HG02571 (cell line): Measurements from ENCODE around the gene STK38L.
A peak's percentile ranks its signal among the peaks of the same experiment; 100 is the strongest.
"Not testable (repeated sequence)": the region's sequence is repeated elsewhere in the genome, so short reads cannot be mapped to it uniquely, and the experiment has no call there.

Experiments used
- ATAC-seq: cut with Tn5 transposase; IDR thresholded peaks from one replicate; pipeline ENCODE4 v1.9.1; 2021; ENCODE audit warnings: mild to moderate bottlenecking, moderate library complexity; ENCODE audit not compliant: unreplicated experiment

STK38L gene

GRCh38 chr12:27221625-27222387 lies 22.3 kb upstream of the STK38L start:
- ATAC-seq = peak; percentile 73

GRCh38 chr12:27226407-27226929 lies 17.6 kb upstream of the STK38L start:
- no peak for ATAC-seq

DNA sequence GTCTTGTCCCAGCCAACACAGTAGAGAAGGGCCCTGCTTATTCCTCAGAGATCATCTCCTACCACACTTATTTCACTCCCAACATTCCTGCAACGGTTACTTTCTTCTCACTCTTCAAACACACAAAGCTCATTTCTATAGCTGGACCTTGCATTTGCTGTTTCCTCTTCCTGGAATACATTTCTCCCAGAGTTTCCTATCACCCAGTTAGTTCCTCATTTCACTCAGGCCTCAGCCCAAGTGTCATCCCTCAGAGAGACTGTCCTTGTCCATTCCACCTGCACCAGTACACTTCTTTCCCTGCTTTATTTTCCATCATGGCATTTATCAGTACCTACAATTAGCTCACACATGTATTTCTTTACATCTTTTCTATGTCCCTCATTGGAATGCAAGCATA lies 14.7 kb upstream of the STK38L start:
- ATAC-seq = no peak

DNA sequence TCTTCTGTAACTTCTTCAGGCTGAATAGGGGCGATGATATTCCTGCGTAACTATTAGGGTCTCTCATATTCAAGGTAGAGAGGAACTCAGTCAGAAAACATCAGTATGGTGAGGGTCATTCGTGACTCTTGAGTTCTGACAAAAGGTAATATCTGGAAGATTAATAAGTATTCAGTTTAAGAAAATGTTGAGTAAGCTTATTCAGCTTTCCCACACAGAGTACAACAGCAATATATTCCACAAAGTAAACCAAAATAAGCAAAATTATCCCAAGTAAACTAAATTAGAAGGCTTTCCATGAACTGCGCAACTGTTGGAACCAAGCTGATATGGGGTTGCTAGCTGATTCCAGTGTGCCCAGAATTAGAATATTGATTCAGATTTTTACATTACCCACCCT lies 12.7 kb upstream of the STK38L start:
- not testable (repeated sequence) for ATAC-seq

GRCh38 chr12:27233814-27234213 lies 10.3 kb upstream of the STK38L start:
- ATAC-seq = no peak

GRCh38 chr12:27236498-27236897 lies 7.6 kb upstream of the STK38L start:
- ATAC-seq = no peak

GRCh38 chr12:27237790-27238771 lies 6.0 kb upstream of the STK38L start:
- ATAC-seq = peak; percentile 55

DNA sequence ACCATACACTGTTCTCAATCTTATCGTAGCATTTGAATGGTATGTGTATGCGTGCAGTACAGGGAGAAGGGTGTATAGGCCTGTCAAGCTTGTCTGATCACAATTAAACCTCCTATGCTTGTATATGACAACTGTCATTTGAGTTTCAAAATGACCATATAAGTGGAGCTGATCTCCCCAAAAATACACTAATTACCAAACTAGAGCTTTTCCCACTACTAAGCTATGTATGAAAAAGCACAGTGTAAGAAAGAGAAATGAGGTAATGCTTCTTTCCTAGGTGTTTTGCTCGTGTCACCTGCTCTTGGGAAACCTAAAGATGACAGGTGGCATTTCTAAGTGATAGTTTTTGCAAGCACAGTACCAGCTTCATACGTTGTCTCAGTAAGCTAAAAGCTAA lies 1.1 kb upstream of the STK38L start:
- ATAC-seq = no peak

DNA sequence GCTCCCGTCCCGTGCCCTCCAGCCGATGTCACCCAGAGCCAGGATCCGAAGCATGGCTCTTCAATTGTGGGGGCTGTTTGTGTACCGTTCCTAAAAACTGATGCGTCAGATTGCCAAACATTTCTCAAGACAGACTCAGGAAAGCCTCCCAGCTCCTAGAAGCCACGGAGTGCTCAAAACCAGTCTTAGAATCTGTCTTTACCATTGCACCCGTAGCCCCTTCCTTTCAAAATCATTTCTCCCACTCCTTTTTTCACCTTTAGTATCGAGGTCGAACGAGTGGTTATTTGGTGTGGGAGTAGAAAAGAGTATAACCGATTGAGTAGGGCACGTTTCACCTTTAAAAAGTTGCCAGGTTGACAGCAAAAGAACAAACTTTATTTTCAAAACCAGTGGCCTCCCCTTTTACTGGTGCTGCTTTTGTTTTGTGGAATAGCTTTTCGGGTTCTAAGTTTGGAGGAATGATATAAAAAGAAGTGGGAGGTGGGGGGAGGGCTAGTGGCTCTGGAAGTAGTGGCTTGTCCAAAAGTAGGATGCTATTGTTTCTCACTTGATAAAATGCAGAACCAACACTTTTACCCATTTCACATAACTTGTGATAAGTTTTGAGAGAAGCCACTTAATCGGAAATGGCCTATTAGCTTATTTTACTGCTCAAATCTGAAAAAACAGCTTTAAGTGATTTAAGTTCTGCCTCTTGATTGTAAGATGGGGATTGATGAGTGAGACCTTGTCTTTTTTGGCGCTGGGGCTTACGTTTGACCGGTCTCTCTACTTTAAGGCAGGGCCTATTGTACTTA lies 803 bp downstream of the STK38L start:
- ATAC-seq = no peak

DNA sequence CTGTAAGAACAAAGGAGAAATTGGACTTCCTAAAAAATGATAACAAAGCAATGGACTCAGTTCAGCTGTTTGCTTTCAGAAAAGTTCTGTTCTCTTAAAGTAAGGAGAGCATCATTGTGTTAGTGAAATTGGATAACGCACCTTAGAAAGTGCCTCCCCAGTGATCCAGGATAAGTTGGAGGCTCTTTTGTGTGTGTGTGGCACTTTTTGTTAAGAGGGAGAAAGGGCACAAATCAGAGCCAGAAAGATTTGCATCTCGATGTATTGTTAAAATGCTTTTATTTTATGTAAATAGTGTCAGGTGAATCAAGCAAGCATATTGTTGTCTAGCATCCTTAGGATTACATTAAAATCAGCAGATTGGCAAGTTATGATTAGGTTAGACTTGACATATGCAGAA lies 2.1 kb downstream of the STK38L start:
- no peak for ATAC-seq

GRCh38 chr12:27246774-27247173 lies 2.7 kb downstream of the STK38L start:
- ATAC-seq = no peak

DNA sequence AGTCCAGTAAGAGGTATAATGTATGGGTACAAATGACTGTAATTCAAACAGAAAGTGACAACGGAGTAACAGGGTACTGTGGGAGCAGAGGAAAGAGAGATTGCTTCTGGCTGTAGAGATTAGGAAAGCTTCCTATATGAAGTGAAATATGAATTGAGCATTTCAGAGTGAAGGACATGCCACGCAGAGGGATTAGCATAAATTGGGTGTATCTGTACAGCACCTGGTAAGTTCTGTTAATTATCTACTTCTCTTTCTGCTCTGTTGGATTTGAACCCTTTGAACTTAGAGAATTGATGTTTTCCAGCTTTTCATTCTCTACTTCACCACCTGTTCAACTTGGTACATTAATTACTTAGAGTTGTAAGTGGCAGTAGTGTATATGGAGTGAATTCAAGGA lies 8.8 kb downstream of the STK38L start:
- no peak for ATAC-seq

DNA sequence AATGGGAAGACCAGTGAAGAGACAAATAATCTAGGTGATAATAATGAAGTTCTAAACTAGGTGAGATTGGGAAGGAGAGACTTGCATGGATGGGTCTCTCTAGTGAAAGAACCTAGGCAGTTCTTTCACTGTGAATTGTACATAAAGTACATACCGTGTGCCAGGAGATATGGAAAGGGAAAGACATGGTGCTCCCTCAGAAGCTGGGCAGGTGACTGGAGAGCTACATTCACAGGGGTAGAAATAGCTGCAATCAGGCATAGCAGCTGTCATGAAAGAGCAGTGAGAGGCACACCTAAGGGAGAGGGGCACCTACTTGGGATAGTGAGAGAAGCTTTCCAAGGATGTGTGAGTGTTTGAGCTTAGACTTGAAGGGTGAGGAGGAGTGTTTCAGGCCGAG lies 9.3 kb downstream of the STK38L start:
- no peak for ATAC-seq

DNA sequence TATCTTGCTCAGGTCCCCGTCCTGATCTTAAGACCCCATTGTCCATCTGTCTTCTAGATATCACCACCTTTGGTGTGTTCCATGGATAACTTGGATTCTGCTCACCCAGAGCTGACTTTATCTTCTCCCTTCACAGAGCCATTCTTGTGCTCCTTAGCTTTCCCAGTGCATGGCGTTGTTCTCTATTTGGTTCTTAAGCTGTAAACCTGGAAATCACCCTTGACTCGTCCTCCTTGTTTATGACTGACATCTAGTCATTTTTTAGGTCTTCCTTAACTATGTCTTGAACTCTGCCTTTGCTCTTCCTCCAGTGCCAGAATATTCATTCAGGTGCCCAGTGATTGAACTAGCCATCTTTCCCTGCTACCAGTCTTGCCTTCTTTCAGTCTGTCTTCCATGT lies 11.7 kb downstream of the STK38L start:
- no peak for ATAC-seq

DNA sequence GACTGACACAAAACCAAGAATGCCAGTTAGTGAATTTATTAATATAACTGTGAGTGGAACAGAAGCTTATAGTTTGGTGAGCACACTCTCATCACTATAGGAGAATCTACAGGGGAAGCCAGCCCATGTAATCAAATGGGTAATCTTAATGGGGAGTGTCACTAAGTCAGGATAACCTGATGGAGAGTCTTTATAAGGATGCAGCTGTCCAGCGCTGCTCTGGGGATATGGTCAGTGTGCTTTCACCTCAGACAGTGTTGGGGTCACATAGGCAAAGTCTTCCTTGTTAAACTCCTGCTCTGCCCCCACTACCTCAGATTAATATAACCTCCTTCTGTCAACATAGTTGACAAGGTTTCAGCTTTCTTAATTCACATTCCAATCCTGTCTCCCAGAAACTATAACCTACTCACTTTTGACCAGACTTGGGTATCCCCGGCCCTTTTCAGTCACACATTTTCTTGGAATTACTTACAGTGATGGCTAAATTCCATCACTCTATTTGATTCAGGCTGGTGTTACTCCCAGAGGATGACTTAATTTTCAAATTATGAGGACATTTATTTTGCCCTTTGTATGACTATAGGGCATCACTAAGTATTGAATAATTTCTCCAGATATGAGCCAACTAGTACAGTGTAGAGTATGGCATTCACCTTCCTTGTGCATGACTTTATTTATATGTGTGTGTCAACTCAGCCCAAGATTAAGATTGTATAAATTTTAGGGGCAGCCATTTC lies 13.2 kb downstream of the STK38L start:
- ATAC-seq = no peak

DNA sequence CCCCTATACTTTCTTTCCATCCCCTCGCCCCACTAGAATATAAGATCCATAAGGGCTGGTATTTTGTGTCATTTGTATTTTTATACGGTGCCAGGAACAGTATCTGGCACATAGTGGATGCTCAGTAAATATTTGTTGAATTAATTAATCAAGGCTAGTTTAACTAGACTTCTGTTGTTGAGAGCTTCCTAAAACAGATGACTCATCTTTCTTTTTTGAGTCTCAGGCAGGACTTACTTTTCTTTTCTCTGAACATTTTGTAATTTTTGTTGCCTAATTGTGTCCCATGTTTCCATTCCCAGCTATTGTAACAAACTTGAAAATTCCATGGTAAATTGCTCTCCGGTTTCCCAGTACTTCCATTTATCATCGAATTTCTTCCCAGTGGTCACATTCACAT lies 16.7 kb downstream of the STK38L start:
- ATAC-seq = no peak

- no peak for ATAC-seq
Measured at GRCh38 chr12:27261866-27262265, 17.8 kb downstream of the STK38L start.

DNA sequence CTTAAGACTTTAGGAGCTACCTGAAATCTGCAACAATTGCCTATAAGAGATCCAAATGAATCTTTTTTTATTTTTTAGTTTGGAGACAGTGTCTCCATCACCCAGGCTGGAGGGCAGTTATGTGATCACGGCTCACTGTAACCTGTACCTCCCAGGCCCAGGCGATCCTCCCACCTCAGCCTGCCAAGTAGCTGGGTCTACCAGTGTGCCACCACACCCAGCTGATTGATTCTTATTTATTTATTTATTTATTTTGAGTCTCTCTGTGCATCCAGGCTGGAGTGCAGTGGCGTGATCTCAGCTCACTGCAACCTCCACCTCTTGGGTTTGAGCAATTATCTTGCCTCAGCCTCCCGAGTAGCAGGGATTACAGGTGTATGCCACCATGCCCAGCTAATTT lies 26.1 kb downstream of the STK38L start:
- no peak for ATAC-seq

DNA sequence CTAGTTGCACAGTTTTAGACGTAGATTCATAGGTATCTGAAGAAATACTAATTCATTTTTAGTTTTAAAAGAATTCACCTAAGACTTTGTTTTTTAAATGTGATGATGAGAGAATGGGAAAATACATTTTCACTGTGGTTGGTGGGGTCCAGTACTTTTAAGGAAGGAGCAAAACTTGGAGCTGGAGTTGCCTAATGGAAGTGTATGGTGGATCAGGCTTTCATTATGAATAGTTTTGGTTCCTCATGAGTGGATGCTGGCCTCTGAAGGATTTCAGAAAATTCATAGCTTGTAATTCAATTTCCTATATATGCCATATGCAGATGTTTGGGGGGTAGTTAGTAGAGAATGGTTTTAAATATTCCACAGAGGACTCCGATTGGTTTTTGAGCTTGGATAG lies 27.1 kb downstream of the STK38L start:
- no peak for ATAC-seq

DNA sequence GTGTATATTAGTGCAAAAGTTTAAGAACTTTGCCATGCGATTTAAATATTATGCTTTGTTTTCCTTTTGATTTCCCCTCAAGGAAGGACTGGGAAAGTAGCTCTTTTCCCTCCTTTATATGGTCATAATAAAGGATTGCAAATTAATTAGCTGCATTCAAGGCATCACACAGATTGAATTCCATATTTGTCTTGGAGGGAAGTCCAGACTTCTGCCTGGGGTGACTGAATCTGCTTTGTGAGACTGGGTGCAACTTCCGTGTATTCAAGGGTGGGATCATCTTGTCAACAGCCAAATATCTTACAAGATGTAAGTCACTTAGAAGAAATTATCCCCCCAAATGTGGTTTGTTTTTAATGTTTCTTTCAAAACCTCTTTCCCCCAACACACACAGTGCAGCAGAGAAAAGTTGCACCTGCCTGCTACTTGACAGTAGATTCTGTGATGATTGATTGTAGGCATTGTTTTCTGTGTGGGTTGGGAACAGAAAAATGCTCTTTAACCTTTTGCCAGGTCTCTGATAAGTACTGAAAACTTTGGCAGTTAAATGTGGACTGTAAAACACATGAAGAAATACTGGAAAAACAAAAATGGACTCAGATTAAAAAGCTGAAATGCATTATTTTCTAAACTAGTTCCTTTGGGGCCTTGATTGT lies 28.4 kb downstream of the STK38L start:
- no peak for ATAC-seq
